ENCODE results near the gene IFITM2.
"Not testable (repeated sequence)": the region's sequence is repeated elsewhere in the genome, so short reads cannot be mapped to it uniquely, and the experiment has no call there.

IFITM2 gene

GRCh38 chr11:307766-308708 lies at the start of gene IFITM2:
TSS of gene IFITM2 (plus strand) at chr11:307816. CDS start at chr11:308193, 377 bp downstream.
- TF ChIP-seq CTCF (IDR thresholded peaks at IDR 0.05; ENCODE audit: control extremely low read depth, extremely low read depth, low read depth, missing control alignments), result peak; percentile 5
- CTCF ChIA-PET, result interaction anchor here (1.1 to 3.7 kb wide), 4 partner anchors 8 to 89 kb away, joined by 3 to 33 read pairs (median 3); no protein-coding TSS in a partner anchor
- POLR2A ChIA-PET, result not testable (repeated sequence)

GRCh38 chr11:259413-259812 lies 48.2 kb upstream of the IFITM2 start:
- POLR2A ChIA-PET, result interaction anchor here (0.6 kb wide), 1 partner anchor 63 kb away, joined by 3 read pairs; no protein-coding TSS in a partner anchor
- CTCF ChIA-PET, result interaction anchor here (1.2 to 4.1 kb wide), 2 partner anchors 8 to 13 kb away, joined by 4 to 35 read pairs; no protein-coding TSS in a partner anchor
- no peak for TF ChIP-seq CTCF (IDR thresholded peaks at IDR 0.05; ENCODE audit: control extremely low read depth, extremely low read depth, low read depth, missing control alignments)
- DNase-seq (ENCODE audit: extremely low spot score), result no peak

More at GRCh38 chr11:307766-308708, at the start of gene IFITM2:
- DNase-seq (ENCODE audit: extremely low spot score), result not testable (repeated sequence)

- DNase-seq (ENCODE audit: extremely low spot score), result no peak
- POLR2A ChIA-PET, result interaction anchor here (0.6 kb wide), 1 partner anchor 94 kb away, joined by 3 read pairs; no protein-coding TSS in a partner anchor
- CTCF ChIA-PET, result interaction anchor here (1.7 to 4.1 kb wide), 2 partner anchors 10 to 13 kb away, joined by 4 to 35 read pairs; no protein-coding TSS in a partner anchor
- TF ChIP-seq CTCF (IDR thresholded peaks at IDR 0.05; ENCODE audit: control extremely low read depth, extremely low read depth, low read depth, missing control alignments), result no peak
Measured at GRCh38 chr11:261624-262023, 46.0 kb upstream of the IFITM2 start.

GRCh38 chr11:266676-267439 lies 40.8 kb upstream of the IFITM2 start:
- DNase-seq (ENCODE audit: extremely low spot score), result no peak
- ChIA-PET POLR2A (no interaction called here), CTCF (interaction anchor here (1.4 to 4.0 kb wide), 3 partner anchors 9 to 51 kb away, joined by 4 to 28 read pairs (median 5); no protein-coding TSS in a partner anchor)
- TF ChIP-seq CTCF (IDR thresholded peaks at IDR 0.05; ENCODE audit: control extremely low read depth, extremely low read depth, low read depth, missing control alignments), result no peak

- CTCF ChIA-PET, result interaction anchor here (1.4 to 4.0 kb wide), 3 partner anchors 9 to 50 kb away, joined by 4 to 28 read pairs (median 5); no protein-coding TSS in a partner anchor
- no peak for TF ChIP-seq CTCF (IDR thresholded peaks at IDR 0.05; ENCODE audit: control extremely low read depth, extremely low read depth, low read depth, missing control alignments)
- POLR2A ChIA-PET, result no interaction called here
- DNase-seq (ENCODE audit: extremely low spot score), result peak; percentile 72
Measured at GRCh38 chr11:267491-267994, 40.1 kb upstream of the IFITM2 start.
